Stomach (tissue), 9 donors: Measurements from ENCODE around the gene ACAD10. TPM values are rescaled to one million over a fixed set of nuclear protein-coding genes. Genes with fewer than 3 reads are reported as not detected.

Source experiments
- DNase-seq, 2 donors: peaks; one replicate each; pipeline versions ENCODE4 v3.0.0 to v3.0.0-alpha.2; 2013 to 2019
- H3K27ac ChIP-seq, 5 donors: fragments of 200-600 bp in 4 of 5; sonication (generic) in 4 of 5; one replicate each; pipeline ENCODE4 v1.5.1; 2013 to 2019; ENCODE audit warnings: mild to moderate bottlenecking in 1 of 5, moderate library complexity in 1 of 5
- H3K27me3 ChIP-seq, 3 donors: fragments of 200-600 bp; sonication (generic); one replicate each; pipeline ENCODE4 v1.5.1; 2017 to 2019; ENCODE audit warnings: mixed run types in 1 of 3
- H3K36me3 ChIP-seq, 4 donors: fragments of 200-600 bp; sonication (generic); 1 replicate in 3 of 4; 2 replicates in 1 of 4; pipeline ENCODE4 v1.5.1; 2016 to 2019
- H3K4me1 ChIP-seq, 4 donors: fragments of 200-600 bp; sonication (generic); one replicate each; pipeline ENCODE4 v1.5.1; 2016 to 2019
- H3K4me3 ChIP-seq, 4 donors: fragments of 200-600 bp; sonication (generic) in 3 of 4; one replicate each; pipeline ENCODE4 v1.5.1; 2016 to 2019; ENCODE audit warnings: mild to moderate bottlenecking in 1 of 4
- H3K9me3 ChIP-seq, 4 donors: fragments of 200-600 bp; sonication (generic); one replicate each; pipeline ENCODE4 v1.5.1; 2016 to 2019
- EP300 ChIP-seq: sonication (generic); formaldehyde crosslinking; IDR thresholded peaks from one replicate; pipeline ENCODE4 v1.6.1; 2017; ENCODE audit warnings: antibody characterized with exemption
- POLR2A ChIP-seq, 4 donors: fragments of 450-650 bp; IDR thresholded peaks; one replicate each; pipeline ENCODE4 v1.6.1; 2016; ENCODE audit warnings: antibody characterized with exemption in 4 of 4, control low read depth in 2 of 4, mild to moderate bottlenecking in 1 of 4, moderate library complexity in 1 of 4
- POLR2AphosphoS5 ChIP-seq, 3 donors: sonication (generic); formaldehyde crosslinking; IDR thresholded peaks; one replicate each; pipeline ENCODE4 v1.6.1; 2016; ENCODE audit warnings: antibody characterized with exemption in 3 of 3
- WGBS, 5 donors: extraction: QIAGEN DNeasy Blood & Tissue Kit in 3 of 5; methylation state at CpG; one replicate each; pipeline versions ENCODE4 v1.1.5 to v1.1.7; 2013 to 2018; 5-methylcytosine and 5-hydroxymethylcytosine counted together
- intact Hi-C: fragments of 100-400 bp; cut with DNase I; formaldehyde crosslinking; loops from one replicate; pipeline ENCODE4 v1.15.1; 2023; ENCODE audit warnings: low total_unique reads
- polyA plus RNA-seq, 3 donors: library from polyadenylated mRNA; stranded (reverse); fragments of 200-250 nt; gene quantifications; one replicate each; pipeline ENCODE4 v1.2.3, GENCODE V29; 2013
- total RNA-seq, 5 donors: library from RNA; depleted of rRNA; stranded (reverse); fragments of >200 nt; gene quantifications; one replicate each; pipeline versions ENCODE4 v1.1.0 to v1.2.3, GENCODE V29; 2014 to 2016
- TF ChIP-seq, protein P1 (sequence below), 7 experiments: fragments of 450-650 bp in 4 of 7; fragments of 200-600 bp in 3 of 7; sonication (generic) in 3 of 7; IDR thresholded peaks; one replicate each; pipeline ENCODE4 v1.5.1; 2016 to 2019; ENCODE audit warnings: antibody characterized with exemption in 7 of 7, control low read depth in 2 of 7, mild to moderate bottlenecking in 1 of 7
- donor health status: healthy with polysubstance abuse.
- donor health status: Bipolar disorder and iron deficiency.
- donor health status: healthy.

The ACAD10 gene
- total and polyA plus RNA-seq, 8 donors: 9.4 to 128 (median 22.4) TPM

DNA sequence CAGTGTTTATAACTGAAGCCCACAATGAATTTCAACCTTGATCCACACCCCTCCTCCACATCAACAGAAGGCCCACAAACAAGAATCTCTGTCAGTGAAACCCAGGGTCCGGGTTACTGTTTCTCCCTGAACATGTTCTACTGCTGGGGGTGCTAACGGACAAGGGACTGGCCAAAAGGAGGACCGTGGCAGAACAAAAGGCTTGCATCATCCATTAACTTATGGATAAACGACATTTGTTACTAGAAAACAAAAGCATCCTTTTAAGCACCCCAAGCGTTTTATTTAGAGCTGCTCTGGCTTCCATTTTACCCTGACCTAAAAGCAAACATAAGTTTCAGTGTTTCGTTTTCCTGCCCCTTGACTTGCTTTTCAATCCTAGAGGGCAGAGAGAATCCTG, 32.3 kb upstream of the ACAD10 start:
- DNase-seq: no peak
- H3K27me3 ChIP-seq: no peaks in the 10 kb centered on the region
- H3K4me1 ChIP-seq: no peaks in the 10 kb centered on the region
- intact Hi-C loops: no loop called here
- H3K4me3 ChIP-seq: no peak overlapping the region
- H3K27ac ChIP-seq: no peak overlapping the region
- TF ChIP-seq EP300 (no peak), POLR2AphosphoS5 (IDR thresholded peaks at IDR 0.05) (no peak), POLR2A (IDR thresholded peaks at IDR 0.05) (no peak)
- TF ChIP-seq, protein P1, sequence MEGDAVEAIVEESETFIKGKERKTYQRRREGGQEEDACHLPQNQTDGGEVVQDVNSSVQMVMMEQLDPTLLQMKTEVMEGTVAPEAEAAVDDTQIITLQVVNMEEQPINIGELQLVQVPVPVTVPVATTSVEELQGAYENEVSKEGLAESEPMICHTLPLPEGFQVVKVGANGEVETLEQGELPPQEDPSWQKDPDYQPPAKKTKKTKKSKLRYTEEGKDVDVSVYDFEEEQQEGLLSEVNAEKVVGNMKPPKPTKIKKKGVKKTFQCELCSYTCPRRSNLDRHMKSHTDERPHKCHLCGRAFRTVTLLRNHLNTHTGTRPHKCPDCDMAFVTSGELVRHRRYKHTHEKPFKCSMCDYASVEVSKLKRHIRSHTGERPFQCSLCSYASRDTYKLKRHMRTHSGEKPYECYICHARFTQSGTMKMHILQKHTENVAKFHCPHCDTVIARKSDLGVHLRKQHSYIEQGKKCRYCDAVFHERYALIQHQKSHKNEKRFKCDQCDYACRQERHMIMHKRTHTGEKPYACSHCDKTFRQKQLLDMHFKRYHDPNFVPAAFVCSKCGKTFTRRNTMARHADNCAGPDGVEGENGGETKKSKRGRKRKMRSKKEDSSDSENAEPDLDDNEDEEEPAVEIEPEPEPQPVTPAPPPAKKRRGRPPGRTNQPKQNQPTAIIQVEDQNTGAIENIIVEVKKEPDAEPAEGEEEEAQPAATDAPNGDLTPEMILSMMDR (IDR thresholded peaks at IDR 0.05): no peak
- peaks cover 69 to 100% (median 98%) of the 10 kb centered on the region in 4 donors for H3K36me3 ChIP-seq
- H3K9me3 ChIP-seq: no peaks in the 10 kb centered on the region
- 77 to 86% (median 82%) methylated on average over 6 of the region's 6 CpGs for WGBS, 5 donors

DNA sequence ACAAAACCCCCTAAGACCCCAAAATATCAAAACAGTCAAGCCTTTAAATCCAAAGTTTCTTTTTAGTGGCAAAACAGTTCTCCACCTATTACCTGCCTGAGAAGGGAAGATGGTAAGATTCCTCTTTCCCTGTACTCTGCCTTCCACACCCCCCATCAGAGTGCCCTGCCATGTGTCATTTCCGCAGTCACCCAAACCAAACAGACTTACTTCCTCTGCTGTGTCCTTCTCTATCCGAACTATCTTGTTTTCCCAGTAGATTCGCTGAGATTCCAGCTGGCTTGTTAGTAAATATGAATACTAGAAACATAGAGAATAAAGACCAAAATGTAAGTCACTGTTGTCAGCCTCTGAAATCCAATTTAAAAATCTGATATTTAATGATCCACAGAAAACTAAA, 30.5 kb upstream of the ACAD10 start:
- no peak for DNase-seq
- TF ChIP-seq EP300 (no peak), POLR2AphosphoS5 (IDR thresholded peaks at IDR 0.05) (no peak), POLR2A (IDR thresholded peaks at IDR 0.05) (no peak)
- TF ChIP-seq, protein P1 (IDR thresholded peaks at IDR 0.05): no peak
- Histone ChIP-seq H3K27me3 (no peaks in the 10 kb centered on the region), H3K36me3 (peaks cover 69 to 100% (median 100%) of the 10 kb centered on the region in 4 donors), H3K9me3 (no peaks in the 10 kb centered on the region), H3K4me3 (no peak overlapping the region), H3K27ac (no peak overlapping the region), H3K4me1 (no peaks in the 10 kb centered on the region)
- WGBS, 5 donors: 91 to 95% (median 94%) methylated on average over 3 of the region's 3 CpGs
- intact Hi-C loops: no loop called here

DNA sequence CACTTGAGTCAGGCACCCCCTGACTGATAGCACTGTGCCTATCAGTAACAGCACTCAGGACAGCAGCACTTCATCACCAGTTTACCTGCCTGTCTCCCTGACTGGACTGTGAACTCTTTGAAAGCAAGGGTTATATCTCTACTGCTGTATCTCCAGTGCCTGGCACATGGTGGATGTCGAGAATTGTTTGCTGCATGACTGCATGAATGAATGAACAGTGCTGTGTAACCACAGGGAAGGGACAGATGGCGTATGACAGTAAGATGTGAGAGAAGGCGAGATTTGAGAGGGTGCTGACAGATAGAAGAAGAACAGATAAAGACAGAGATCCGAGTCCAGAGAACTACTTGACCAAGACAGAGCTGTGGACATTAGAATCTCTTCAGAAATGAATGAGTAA, 29.8 kb upstream of the ACAD10 start:
- no peak for TF ChIP-seq POLR2AphosphoS5 (IDR thresholded peaks at IDR 0.05)
- TF ChIP-seq EP300: no peak
- TF ChIP-seq POLR2A (IDR thresholded peaks at IDR 0.05): no peak
- TF ChIP-seq, protein P1 (IDR thresholded peaks at IDR 0.05): no peak
- Histone ChIP-seq H3K27ac (no peak overlapping the region), H3K36me3 (peaks cover 69 to 100% (median 100%) of the 10 kb centered on the region in 4 donors), H3K4me1 (no peaks in the 10 kb centered on the region), H3K27me3 (no peaks in the 10 kb centered on the region), H3K9me3 (no peaks in the 10 kb centered on the region), H3K4me3 (no peak overlapping the region)
- intact Hi-C loops: no loop called here
- WGBS, 5 donors: 90 to 96% (median 93%) methylated on average over 4 of the region's 4 CpGs
- DNase-seq: no peak

DNA sequence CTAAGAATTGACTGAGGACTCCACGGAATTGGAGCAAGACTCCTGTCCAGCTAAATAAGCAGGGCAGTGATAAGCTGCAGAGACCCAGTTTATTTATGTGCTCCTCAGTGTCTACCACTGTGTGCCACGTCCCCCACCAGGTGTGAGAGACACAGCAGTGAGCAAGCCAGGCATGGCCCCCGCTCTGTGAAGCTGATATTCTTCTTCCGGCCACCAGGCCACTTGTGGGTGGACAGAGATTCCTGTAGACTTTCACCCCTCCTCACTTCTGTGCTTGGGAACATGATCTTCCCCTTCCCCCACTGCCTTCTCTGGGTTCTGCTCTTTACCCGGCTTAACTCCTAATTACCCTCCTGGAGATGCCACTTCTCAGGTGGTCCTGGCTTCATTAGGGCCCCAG, 21.4 kb upstream of the ACAD10 start:
- H3K9me3 ChIP-seq: no peaks in the 10 kb centered on the region
- 84 to 91% (median 87%) methylated on average over 5 of the region's 5 CpGs for WGBS, 5 donors
- intact Hi-C loops: no loop called here
- peaks cover 0 to 6% (median 0%) of the 10 kb centered on the region in 4 donors for H3K4me1 ChIP-seq
- no peak overlapping the region for H3K4me3 ChIP-seq
- no peak for DNase-seq
- H3K27ac ChIP-seq: no peak overlapping the region
- H3K27me3 ChIP-seq: no peaks in the 10 kb centered on the region
- H3K36me3 ChIP-seq: peaks cover 23 to 100% (median 96%) of the 10 kb centered on the region in 4 donors
- TF ChIP-seq EP300 (no peak), POLR2A (IDR thresholded peaks at IDR 0.05) (no peak), POLR2AphosphoS5 (IDR thresholded peaks at IDR 0.05) (no peak)
- TF ChIP-seq, protein P1 (IDR thresholded peaks at IDR 0.05): no peak
